ENCODE measurements around the gene GAST.

GAST gene

GRCh38 chr17:41678907-41679739 is 33.0 kb upstream of the GAST start:
- TF ChIP-seq CTCF (IDR thresholded peaks at IDR 0.05; ENCODE audit: low read depth, low read length, missing control alignments) = peak; percentile 39
- DNase-seq (ENCODE audit: low read depth) = peak; percentile 83
- H3K4me3 ChIP-seq (ENCODE audit: low read depth, low read length) = peak overlapping the region; percentile 48

- DNase-seq (ENCODE audit: low read depth) = no peak
- H3K4me3 ChIP-seq (ENCODE audit: low read depth, low read length) = no peak overlapping the region
- TF ChIP-seq CTCF (IDR thresholded peaks at IDR 0.05; ENCODE audit: low read depth, low read length, missing control alignments) = no peak
These were observed 32.2 kb upstream of the GAST start for GRCh38 chr17:41679740-41680425.

- no peak for DNase-seq (ENCODE audit: low read depth)
- TF ChIP-seq CTCF (IDR thresholded peaks at IDR 0.05; ENCODE audit: low read depth, low read length, missing control alignments) = no peak
- no peak overlapping the region for H3K4me3 ChIP-seq (ENCODE audit: low read depth, low read length)
These were observed 31.6 kb upstream of the GAST start for GRCh38 chr17:41680426-41681040.

GRCh38 chr17:41681776-41682175 is 30.4 kb upstream of the GAST start:
- no peak for DNase-seq (ENCODE audit: low read depth)
- no peak overlapping the region for H3K4me3 ChIP-seq (ENCODE audit: low read depth, low read length)
- no peak for TF ChIP-seq CTCF (IDR thresholded peaks at IDR 0.05; ENCODE audit: low read depth, low read length, missing control alignments)

- no peak for TF ChIP-seq CTCF (IDR thresholded peaks at IDR 0.05; ENCODE audit: low read depth, low read length, missing control alignments)
- no peak overlapping the region for H3K4me3 ChIP-seq (ENCODE audit: low read depth, low read length)
- no peak for DNase-seq (ENCODE audit: low read depth)
These were observed 29.5 kb upstream of the GAST start for GRCh38 chr17:41682631-41683030.

GRCh38 chr17:41683441-41684007 is 28.6 kb upstream of the GAST start:
- H3K4me3 ChIP-seq (ENCODE audit: low read depth, low read length) = no peak overlapping the region
- no peak for DNase-seq (ENCODE audit: low read depth)
- no peak for TF ChIP-seq CTCF (IDR thresholded peaks at IDR 0.05; ENCODE audit: low read depth, low read length, missing control alignments)

All from GM12864 (cell line).